Left lung (tissue), 10 donors: ENCODE data around the gene ADORA2A. TPM values are rescaled to one million over a fixed set of nuclear protein-coding genes. Genes with fewer than 3 reads are reported as not detected.

Source experiments
- ATAC-seq: fragments of 200-7000 bp; cut with Tn5 transposase; one replicate; pipeline ENCODE4 v1.9.1; 2020; ENCODE audit warnings: moderate library complexity
- DNase-seq, 4 donors: peaks; one replicate each; pipeline ENCODE4 v3.0.0-alpha.2; 2013 to 2020
- H3K27ac ChIP-seq, 2 donors: fragments of 200-600 bp; sonication (generic) in 1 of 2; one replicate each; pipeline versions ENCODE4 v1.5.0 to v1.8.0; 2020 to 2021
- H3K27me3 ChIP-seq, 2 donors: fragments of 200-600 bp; sonication (generic) in 1 of 2; one replicate each; pipeline versions ENCODE4 v1.5.0 to v1.8.0; 2020 to 2021
- H3K36me3 ChIP-seq, 2 donors: fragments of 200-600 bp; sonication (generic) in 1 of 2; one replicate each; pipeline versions ENCODE4 v1.5.0 to v1.8.0; 2020 to 2021
- H3K4me1 ChIP-seq, 2 donors: fragments of 200-600 bp; one replicate each; pipeline ENCODE4 v1.8.0; 2021
- H3K4me3 ChIP-seq, 2 donors: fragments of 200-600 bp; sonication (generic) in 1 of 2; one replicate each; pipeline versions ENCODE4 v1.5.0 to v1.8.0; 2020 to 2021; ENCODE audit warnings: mild to moderate bottlenecking in 1 of 2
- H3K9me3 ChIP-seq, 2 donors: fragments of 200-600 bp; sonication (generic) in 1 of 2; one replicate each; pipeline versions ENCODE4 v1.5.0 to v1.8.0; 2020 to 2021
- CTCF ChIP-seq, 2 donors: fragments of 200-600 bp; sonication (generic) in 1 of 2; IDR thresholded peaks; one replicate each; pipeline versions ENCODE4 v1.5.0 to v1.8.0; 2021; ENCODE audit warnings: antibody characterized with exemption in 2 of 2
- intact Hi-C, 2 donors: fragments of 100-400 bp; cut with DNase I; formaldehyde crosslinking; loops; one replicate each; pipeline versions ENCODE4 v1.11.2 to v1.14.2; 2022
- polyA plus RNA-seq, 6 donors: library from polyadenylated mRNA; unstranded; fragments of 120-200 nt; gene quantifications; one replicate each; pipeline ENCODE4 v1.2.1, GENCODE V29; 2013; ENCODE audit not compliant: insufficient read length in 6 of 6
- total RNA-seq, 2 donors: library from RNA; stranded (reverse); fragmentation: NEBNext Ultra II Directional; extraction: Animal tissue kit (Norgen Biotek cat#: 25700); gene quantifications; one replicate each; pipeline ENCODE4 v1.2.1, GENCODE V29; 2021
- donor health status: DM: no; HTN: yes; CAD: no.
- donor health status: DM: no; HTN: no; CAD: no.

The ADORA2A gene
- total and polyA plus RNA-seq, 8 donors = 11.5 to 31.9 (median 25.9) TPM

DNA sequence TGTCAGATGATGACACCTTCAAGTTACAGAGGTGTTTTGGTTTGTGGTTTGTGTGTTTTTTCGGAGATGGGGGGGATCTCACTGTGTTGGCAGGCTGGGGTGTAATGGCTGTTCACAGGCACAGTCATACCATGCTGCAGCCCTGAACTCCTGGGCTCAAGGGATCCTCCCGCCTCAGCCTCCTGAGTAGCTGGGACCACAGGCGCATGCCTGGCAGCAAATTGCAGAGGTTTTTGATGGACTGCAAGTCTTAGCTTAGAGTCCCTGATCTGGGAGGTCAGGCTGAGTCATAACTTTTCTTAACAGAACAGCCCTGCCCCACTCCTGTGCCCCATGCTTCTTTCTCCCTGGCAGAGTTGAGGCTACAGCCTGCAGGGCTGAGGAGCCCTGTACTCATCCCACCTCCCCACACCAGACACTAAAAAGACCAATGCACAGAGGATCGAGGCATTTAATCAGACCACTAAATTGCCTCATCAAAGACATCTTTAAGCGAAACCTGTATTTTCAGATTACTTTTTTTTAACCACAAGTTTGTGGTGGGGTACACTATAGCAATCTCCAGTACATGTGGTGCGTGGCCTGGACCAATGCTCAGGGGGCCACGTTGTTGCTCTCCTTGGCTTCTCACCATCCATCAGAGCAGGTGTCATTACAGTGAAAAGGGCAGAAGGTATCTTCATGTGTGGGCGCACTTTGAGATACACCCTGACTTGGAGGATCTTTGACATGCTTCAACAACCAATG, 17.1 kb upstream of the ADORA2A start:
- no peak for TF ChIP-seq CTCF (IDR thresholded peaks at IDR 0.05)
- ATAC-seq (no peak), DNase-seq (no peak)
- H3K4me1 ChIP-seq = peaks cover 0 to 44% of the 10 kb centered on the region in 2 donors
- H3K4me3 ChIP-seq = no peak overlapping the region
- intact Hi-C loops = no loop called here
- H3K9me3 ChIP-seq = no peaks in the 10 kb centered on the region
- H3K27ac ChIP-seq = no peak overlapping the region
- H3K27me3 ChIP-seq = no peaks in the 10 kb centered on the region
- H3K36me3 ChIP-seq = peaks cover 0 to 48% of the 10 kb centered on the region in 2 donors

DNA sequence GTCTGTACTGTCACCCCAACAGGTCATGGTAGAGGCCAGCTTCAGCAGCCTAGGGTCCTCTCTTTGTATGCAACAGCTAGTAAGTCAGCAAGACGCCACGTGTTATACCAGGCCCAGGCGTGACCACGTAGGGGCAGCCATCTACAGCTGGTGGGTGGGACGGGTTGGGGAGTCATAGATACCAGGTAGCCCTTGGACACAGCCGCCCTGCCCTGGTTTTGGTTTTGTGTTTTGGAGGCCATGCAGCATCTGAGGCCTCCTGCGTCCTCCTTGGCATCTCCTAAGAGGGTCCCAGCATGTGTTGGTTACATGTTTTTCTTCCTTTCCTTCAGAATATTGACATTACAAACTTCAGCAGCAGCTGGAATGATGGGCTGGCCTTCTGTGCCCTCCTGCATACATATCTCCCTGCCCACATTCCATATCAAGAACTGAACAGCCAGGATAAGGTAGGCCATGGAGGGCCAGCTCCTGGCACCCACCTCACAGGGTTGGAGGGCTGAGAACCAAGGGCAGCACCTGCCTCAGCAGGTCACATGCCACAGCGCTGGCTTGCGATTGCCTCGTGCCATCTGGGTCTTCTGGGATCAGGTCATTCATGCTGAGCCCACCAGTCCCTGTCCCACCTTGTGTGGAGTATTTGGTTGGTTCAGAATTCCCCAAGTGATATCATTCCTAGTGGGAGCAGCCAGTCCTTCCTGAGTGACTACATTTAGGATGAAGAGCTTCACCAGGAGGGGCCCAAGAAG, 16.0 kb upstream of the ADORA2A start:
- Histone ChIP-seq H3K36me3 (peaks cover 0 to 50% of the 10 kb centered on the region in 2 donors), H3K27ac (no peak overlapping the region), H3K4me3 (no peak overlapping the region), H3K4me1 (peaks cover 0 to 34% of the 10 kb centered on the region in 2 donors), H3K9me3 (no peaks in the 10 kb centered on the region), H3K27me3 (no peaks in the 10 kb centered on the region)
- no peak for ATAC-seq
- no peak for TF ChIP-seq CTCF (IDR thresholded peaks at IDR 0.05)
- intact Hi-C loops = no loop called here
- no peak for DNase-seq

DNA sequence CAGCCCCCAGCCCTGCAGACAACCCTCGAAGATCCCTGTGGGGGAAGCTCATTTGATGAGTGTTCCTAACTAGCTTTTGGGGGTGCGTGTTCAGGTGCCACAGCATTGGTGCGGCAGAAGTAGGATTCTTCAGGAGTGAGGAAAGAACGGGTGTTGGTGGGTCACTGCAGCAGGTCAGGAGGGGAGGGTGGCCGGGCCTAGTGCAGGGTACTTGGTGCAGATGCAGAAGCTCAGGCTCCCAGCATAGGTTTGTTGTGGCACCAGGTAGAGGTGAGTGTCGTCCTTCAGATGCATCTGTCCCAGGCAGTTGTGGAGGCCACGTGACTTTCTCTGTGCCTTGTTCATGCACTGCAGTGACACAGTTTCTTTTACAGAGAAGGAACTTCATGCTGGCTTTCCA, 15.1 kb upstream of the ADORA2A start:
- no peaks in the 10 kb centered on the region for H3K27me3 ChIP-seq
- DNase-seq = no peak
- H3K4me1 ChIP-seq = peaks cover 0 to 25% of the 10 kb centered on the region in 2 donors
- H3K9me3 ChIP-seq = no peaks in the 10 kb centered on the region
- peaks cover 0 to 59% of the 10 kb centered on the region in 2 donors for H3K36me3 ChIP-seq
- intact Hi-C loops = no loop called here
- ATAC-seq = no peak
- no peak overlapping the region for H3K27ac ChIP-seq
- H3K4me3 ChIP-seq = no peak overlapping the region
- no peak for TF ChIP-seq CTCF (IDR thresholded peaks at IDR 0.05)

GRCh38 chr22:24413271-24413670, 14.1 kb upstream of the ADORA2A start:
- DNase-seq (no peak), ATAC-seq (no peak)
- TF ChIP-seq CTCF (IDR thresholded peaks at IDR 0.05) = no peak
- intact Hi-C loops = no loop called here
- Histone ChIP-seq H3K9me3 (no peaks in the 10 kb centered on the region), H3K27ac (no peak overlapping the region), H3K27me3 (no peaks in the 10 kb centered on the region), H3K36me3 (peaks cover 0 to 65% of the 10 kb centered on the region in 2 donors), H3K4me3 (no peak overlapping the region), H3K4me1 (peaks cover 0 to 15% of the 10 kb centered on the region in 2 donors)

GRCh38 chr22:24413736-24414385, 13.5 kb upstream of the ADORA2A start:
- Histone ChIP-seq H3K4me1 (peaks cover 0 to 16% of the 10 kb centered on the region in 2 donors), H3K27ac (no peak overlapping the region), H3K4me3 (no peak overlapping the region), H3K27me3 (no peaks in the 10 kb centered on the region), H3K36me3 (peaks cover 0 to 68% of the 10 kb centered on the region in 2 donors), H3K9me3 (no peaks in the 10 kb centered on the region)
- DNase-seq (no peak), ATAC-seq (no peak)
- intact Hi-C loops = no loop called here
- no peak for TF ChIP-seq CTCF (IDR thresholded peaks at IDR 0.05)
